ENCODE measurements around the gene ADAR.
"Not testable (repeated sequence)": the region's sequence is repeated elsewhere in the genome, so short reads cannot be mapped to it uniquely, and the experiment has no call there.

ADAR gene, protein sequence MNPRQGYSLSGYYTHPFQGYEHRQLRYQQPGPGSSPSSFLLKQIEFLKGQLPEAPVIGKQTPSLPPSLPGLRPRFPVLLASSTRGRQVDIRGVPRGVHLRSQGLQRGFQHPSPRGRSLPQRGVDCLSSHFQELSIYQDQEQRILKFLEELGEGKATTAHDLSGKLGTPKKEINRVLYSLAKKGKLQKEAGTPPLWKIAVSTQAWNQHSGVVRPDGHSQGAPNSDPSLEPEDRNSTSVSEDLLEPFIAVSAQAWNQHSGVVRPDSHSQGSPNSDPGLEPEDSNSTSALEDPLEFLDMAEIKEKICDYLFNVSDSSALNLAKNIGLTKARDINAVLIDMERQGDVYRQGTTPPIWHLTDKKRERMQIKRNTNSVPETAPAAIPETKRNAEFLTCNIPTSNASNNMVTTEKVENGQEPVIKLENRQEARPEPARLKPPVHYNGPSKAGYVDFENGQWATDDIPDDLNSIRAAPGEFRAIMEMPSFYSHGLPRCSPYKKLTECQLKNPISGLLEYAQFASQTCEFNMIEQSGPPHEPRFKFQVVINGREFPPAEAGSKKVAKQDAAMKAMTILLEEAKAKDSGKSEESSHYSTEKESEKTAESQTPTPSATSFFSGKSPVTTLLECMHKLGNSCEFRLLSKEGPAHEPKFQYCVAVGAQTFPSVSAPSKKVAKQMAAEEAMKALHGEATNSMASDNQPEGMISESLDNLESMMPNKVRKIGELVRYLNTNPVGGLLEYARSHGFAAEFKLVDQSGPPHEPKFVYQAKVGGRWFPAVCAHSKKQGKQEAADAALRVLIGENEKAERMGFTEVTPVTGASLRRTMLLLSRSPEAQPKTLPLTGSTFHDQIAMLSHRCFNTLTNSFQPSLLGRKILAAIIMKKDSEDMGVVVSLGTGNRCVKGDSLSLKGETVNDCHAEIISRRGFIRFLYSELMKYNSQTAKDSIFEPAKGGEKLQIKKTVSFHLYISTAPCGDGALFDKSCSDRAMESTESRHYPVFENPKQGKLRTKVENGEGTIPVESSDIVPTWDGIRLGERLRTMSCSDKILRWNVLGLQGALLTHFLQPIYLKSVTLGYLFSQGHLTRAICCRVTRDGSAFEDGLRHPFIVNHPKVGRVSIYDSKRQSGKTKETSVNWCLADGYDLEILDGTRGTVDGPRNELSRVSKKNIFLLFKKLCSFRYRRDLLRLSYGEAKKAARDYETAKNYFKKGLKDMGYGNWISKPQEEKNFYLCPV

DNA sequence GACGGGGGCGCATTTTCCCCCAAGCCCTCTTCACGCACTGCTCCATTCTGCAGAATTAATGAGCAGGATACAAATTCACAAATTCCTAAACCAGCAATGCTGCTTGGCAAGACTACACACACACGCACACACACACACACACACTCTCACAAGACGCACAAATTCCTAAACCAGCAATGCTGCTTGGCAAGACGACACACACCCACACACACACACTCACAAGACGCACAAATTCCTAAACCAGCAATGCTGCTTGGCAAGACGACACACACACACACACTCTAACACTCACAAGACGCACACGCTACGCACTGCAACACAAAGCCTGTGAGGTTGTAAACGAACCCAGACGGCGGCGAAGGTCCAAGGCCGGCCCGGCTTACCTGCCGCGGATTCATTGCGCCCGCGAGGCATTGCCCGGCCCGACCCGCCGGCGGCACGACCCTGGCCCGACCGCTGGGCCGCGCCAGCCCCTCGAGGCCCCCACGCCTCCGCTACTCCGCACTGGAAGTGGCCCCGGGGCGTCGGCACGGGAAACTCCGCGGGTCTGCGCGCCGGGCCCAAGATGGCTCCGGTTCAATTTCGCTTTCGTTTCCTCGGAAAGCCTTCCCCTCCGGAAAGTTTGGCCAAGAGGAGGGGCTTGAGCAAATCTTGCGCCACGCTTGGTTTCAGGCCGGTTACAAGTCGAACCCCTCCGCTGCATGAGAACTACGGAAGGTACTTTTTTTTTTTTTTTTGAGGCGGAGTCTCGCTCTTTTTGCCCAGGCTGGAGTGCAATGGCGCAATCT, at the start of gene ADAR:
ADAR (minus strand) TSS at position 578 of the 788 bp plus-strand sequence; CDS start at position 398, 180 bp downstream.
- DNase-seq, result peak; percentile 91

DNA sequence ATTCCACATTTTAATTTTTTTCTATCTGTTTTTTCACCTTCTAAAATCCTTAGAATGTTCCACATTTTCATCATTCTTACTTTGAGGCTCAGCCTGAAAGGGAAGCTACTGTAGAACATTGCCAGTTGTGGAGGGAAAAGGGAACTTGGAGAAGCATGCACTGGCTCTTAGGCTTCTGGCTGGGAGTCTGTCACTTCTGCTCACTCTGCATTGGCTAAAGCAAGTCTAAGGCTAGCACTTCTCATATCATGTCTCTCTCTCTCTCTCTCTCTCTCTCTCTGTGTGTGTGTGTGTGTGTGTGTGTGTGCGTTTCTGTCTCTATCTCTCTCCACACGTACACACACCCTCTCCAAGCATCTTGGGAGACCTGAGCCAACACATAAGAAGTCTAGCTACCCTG, 49.6 kb upstream of the ADAR start:
- DNase-seq, result no peak

DNA sequence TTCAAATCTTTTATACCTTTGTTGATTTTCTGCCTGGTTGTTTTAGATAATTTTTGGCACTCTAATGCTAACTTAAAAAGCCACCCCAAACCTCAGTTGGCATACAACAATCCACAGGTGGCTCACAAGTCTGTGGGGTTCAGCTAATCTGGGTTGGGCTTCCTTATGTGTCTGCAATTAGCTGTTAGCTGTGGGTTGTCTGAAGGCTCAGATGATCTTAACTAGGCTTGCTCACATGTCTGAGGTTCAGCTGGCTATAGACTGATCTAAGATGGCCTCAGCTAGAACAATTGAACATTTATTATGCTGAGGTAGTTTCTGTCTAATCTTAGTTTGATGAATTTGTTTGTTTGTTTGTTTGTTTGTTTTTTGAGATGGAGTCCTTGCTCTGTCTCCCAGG, 44.9 kb upstream of the ADAR start:
- DNase-seq, result no peak

DNA sequence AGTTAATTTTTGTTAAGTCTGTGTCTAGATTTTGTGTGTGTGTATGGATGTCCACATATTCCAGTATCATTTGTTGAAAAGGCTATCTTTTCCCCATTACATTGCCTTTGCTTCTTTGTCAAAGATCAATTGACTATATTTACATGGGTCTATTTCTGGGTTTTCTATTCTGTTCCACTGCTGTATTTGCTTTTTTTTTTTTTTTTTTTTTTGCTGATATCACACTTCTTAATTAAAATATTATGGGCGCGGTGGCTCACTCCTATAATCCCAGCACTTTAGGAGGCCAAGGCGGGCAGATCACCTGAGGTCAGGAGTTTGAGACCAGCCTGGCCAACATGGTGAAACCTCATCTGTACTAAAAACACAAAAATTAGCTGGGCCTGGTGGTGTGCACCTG, 36.7 kb upstream of the ADAR start:
- not testable (repeated sequence) for DNase-seq

DNA sequence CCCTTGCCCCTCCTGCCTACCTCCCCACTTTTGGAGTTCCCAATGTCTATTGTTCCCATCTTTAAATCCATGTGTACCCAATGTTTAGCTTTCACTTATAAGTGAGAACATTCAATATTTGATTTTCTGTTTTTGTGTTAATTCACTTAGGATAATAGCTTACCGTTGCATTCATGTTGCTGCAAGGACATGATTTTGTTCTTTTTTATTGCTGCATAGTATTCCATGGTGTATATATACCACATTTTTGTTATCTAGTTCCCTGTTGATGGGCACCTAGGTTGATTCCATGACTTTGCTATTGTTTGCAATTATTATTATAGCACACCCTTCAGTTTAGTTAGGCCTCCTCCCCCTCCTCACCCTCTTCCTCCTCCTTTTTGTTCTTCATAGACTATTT, 33.5 kb upstream of the ADAR start:
- DNase-seq, result no peak

DNA sequence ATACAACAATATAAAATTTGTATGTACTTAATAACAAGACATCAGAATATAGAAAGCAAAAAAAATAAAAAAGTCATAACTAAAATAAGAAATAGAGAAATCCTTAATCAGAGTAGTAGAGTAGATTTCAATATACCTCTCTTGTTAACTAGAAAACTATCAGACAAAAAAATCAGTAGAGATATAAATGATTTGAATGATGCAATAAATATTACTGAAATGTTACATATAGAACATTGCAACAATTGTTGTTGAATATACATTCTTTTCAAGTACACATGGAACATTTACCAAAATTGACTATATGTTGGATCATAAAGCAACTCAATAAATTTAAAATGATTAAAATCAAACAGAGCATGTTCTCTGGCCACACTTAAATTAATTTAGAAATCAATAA, 31.9 kb upstream of the ADAR start:
- no peak for DNase-seq

DNA sequence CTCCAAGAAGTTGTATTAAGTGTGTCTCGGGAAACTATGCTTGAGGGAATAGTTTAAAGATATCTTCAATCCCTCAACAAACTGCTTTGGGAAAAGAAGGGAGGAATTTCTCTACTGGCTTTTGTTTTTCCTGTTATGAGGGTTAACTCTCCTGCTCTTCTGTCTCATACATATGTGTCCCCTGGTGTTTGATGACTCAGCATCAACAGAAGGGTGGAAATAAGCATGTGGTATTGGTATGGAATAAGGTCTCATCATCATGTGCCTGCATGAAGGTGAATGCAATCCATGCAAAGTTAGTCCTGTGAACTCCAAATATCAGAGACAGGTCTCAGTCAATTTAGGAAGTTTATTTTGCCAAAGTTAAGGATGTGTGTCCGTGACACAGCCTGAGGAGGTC, 27.2 kb upstream of the ADAR start:
- DNase-seq, result no peak

DNA sequence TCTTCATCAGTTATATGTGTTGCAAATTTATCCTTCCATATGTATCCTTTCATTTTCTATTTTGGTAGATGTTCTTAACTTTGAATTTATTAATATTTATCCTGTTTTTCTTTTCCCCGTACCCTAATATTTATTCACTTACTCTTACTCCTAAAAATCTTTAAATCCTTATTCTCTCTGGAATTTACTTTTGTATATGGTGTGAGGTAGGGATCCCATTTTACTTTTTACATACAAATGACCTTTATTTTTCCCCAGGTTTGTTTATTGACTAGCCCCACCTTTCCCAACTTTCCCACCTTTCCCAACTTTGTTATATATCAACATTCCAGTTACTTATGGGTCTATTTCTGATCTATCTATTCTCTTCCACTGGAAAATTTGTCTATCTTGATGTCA, 21.7 kb upstream of the ADAR start:
- no peak for DNase-seq

DNA sequence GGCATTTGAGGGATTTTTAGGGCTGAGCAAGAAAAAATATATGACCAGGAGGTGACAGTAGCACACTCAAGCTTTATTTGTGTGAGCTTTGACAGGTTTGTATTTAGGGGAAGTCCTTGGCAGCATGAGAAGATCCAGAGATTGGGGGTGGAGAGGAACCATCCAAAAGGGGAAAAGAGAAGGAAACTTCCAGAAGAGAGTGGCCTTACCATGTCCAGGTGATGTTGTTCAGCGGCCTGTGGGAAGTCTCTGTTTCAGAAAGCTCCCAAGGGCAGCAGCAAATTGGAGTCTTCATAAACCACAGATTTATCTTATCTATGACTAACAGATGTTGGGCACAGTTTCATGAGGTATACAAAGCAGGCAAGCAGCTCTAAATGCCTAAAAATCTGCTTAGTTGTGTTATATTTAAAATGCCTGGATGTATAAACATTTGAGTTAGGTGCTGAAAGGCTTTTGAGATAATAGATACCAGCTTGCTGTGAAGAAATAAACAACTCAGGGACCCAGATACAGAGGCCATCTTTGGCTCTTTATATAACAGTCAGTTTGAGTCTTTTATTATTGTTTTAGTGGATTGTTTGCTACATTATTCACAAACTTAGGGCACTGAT, 21.2 kb upstream of the ADAR start:
- DNase-seq, result no peak

DNA sequence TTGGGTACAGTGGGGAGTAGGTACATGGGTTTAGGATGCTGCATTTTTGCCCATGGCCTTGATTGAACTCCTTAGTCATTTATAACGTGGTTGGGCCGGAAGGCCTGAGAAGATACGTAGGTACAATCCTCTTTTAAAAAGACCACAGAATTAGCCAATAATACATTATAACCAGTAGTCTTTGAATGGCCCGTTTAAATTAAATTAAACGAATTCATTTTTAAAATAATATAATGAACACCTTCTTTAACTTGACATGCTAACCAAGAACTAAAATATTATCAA, 20.1 kb upstream of the ADAR start:
- DNase-seq, result no peak

DNA sequence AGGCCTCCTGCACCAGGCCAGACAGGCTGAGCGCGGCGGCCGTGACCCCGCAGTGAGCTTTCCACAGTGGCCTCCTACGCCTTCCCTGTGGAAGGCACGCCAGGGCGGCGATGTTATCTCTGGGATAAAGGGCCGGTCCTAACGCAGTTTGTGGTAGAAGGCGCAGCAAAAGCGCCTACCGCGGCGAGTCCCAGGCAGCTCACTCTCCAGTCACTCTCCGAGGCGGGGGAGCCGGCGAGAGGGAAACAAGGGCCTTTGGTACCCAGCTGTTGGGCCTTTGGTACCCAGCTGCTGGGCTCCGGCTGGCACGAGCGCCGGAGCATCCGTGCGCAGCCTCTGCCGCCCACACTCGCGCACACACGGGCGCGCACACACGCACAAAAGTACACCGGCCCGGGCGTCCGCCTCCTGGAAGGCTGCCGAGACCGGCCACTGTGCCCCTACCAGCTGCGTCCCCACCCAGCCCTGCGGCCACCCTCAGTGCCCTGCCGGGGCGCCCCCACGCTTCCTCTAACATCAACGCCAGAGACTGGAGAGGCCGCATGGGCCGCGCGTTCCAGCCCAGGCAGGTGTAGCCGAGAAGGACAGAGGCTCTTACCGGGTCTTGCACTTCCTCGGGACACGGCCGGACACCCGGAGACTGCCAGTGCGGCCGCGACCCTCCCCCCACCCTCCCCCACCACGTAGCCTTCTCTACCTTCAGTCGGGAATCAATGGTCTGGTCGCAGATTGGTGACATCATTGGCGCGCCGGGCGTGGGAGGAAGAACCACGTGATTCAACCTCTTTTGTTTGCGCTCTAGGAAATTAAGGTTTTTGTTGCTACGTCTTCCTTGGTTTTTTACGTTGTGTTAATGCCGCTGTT, 19.5 kb upstream of the ADAR start:
- DNase-seq, result peak; percentile 87

DNA sequence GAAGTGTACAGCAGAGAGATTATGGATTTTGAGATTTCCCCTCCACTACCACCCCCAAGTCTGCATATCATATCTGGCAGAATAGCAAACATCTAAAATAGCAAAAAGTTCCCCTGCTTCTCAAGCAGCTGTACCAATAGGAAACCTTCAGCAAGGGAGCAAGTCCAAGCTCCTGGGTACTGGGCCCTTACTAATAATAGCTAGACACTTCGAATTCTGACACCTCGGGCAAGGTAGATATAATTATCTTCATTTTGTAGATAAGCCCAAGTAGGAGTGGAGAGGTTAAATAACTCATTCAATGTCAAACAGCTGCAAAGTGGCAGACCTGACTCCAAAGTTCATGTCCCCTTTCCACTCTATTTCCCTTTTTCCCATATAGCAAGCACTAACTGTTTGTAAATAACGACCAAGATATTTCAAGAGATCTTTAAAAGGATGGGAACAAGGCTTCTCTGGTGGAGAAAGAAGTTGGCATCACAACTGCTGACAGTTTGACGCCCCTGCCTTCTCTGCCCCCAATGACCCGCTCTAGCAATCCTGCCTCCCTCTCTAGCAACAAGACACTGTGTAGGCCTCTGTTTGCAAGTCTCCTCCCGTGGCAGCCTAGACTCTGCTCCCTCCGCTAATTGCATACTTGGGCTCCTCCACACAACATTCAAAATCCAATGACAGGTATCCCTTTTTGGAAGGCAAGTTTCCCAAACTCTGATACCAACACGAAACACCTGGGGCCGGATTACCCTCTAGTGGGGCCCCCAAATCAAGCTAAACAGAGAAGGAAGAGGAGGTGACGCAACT, 18.7 kb upstream of the ADAR start:
- peak; percentile 47 for DNase-seq

DNA sequence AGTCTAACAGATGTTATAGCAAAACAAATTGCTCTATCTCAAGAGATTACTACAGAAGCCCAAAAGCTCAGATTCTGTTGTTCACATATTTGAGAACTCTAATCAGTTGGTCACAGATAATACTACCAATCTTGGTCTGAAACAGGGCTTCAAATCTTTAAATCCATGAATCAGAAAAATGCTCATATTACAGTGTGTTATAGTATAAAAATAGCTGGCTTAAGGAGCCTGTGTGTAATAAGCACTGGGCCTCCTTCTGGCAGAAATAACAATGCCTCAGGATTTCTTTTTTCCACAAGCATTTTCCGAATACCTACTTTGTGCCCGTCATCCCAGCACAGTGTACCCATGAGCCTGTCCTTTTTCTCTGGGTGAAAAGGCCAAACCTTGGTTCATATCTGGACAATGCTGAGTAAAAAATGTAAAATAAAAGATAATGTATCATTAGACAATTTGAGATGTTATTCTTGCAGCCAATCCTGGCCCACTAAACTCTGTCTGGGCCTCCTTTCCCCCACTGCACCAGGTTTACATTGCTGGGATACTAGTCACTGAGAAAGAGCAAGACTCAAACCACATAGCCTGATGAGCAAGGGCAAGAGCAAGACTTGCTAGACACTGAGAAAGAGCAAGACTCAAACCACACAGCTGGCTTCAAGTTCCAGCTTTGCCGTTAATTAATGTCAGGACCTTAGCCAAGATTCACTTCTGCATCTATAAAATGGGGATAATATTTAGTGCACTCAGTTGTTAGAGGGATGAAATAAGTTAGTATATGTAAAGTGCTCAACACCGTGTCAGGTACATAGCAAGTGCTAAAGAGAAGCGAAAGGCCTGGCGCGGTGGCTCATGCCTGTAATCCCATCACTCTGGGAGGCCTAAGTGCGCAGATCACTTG, 17.0 kb upstream of the ADAR start:
- DNase-seq, result no peak

DNA sequence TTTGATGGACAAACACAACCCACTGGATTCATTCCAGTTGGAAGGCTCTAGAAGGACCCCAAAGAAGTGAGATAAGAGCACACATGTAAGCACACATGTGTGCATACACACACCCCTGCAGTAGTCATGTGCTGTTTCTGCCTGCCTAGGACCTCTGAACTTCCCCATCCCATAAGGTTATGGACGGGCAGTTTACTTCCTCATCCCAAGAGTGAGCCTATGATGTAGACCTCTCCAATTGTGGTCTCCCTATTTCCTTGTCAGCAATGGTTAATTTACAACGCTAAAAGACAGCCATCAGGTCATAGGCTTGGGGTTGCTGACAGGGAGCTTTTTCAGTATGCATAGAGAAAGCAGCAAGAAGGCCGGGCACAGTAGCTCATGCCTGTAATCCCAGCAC, 15.4 kb upstream of the ADAR start:
- no peak for DNase-seq

DNA sequence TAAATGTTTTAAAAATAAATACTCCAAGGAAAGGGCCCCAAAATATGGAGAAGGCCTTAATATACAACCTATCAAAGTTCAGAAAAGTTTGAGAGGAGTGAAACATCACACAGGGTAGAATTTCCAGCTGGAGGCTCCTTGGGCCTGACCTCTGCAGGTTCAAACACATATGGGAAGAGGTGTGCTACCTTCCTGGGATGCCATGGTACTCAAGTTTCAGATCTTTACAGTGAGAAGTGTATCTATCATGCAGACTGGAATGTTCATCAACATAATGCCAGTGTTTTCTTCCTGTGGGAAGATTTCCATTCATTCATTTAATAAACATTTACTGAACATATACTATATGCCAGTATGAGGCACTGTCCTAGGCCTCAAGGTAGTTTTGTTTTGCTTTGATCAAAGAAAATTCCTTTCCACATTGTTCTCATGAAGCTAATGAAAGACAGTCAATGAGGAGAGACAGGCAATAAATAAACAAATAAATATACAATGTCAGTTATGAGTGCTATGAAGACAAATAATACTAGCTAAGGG, 14.6 kb upstream of the ADAR start:
- DNase-seq, result no peak

DNA sequence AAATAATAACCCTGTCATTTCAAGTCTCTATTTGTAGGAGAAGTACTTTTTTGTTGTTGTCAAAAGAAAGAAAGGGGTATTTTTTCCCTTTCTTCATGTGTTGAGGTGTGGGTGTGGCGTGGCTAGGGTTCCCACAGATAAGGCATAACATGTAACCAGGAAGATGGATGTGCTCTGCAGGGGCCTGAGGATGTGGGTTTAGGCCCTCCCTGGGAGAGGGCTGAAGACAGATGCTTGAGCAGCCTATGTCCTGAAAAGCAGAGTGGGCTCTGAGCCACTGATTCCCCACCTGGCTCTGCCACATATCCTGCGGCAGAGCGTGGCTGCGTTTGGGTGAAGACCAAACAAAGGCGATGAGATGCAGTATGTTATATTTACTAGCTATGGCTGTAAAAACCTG, 13.9 kb upstream of the ADAR start:
- no peak for DNase-seq

DNA sequence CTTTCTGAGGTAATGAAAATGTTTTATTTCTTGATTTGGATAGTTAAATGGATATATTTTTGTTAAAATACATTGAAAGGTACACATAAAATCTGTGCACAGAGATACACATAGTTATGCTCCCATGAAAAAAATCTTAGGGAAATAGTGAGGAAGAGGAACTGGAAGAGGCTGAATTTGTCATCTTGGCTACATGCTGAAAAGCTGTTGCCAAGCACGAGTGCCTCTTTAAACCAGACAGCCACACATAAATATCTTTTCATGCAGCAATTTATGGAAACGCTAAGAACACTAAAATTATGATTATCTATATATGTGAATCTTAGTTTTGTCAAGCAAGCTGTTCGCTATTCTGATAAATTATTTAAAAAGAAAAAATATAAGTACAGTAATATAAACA, 12.8 kb upstream of the ADAR start:
- DNase-seq, result no peak

DNA sequence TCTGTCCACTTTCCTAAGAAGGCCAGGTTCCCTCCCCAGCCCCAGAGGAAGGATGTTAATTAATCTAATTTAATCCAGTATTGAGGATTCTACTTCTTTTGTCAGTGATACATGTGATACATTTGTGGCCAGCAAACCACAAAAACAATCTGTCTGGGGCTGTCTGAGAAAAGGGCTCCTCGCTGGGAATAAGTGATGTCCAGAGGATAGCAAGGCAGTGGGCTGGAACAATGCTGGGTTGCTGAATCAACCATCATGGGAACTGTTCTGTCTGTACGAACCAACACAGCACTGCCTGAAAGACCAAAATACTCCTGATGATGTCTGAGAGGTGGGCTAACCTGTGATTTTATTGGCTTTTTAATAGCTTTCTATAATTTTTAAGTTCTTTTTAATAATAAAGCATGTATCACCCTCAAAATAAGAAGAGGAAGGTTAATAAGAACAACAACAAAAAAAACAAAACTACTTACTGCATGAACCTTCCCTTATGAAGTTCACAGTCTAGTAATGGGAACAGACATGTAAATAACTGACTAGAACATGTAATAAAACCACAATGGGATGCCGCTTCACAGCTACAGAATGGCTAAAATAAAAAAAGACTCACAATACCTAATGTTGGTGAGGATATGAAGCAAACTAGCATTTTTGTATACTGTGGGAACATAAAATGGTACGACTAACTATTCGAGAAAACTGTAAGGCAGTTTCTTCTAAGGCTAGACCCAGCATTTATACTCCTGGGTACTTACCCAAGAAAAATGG, 11.4 kb upstream of the ADAR start:
- DNase-seq, result no peak

All from KG1 (cell line).